NCI-H2227 (cell line): ENCODE results near the gene BRF1.
A peak's percentile ranks its signal among the peaks of the same experiment; 100 is the strongest.

Experiments used
- DNase-seq: peaks from one replicate; lab custom pipeline; 2025; ENCODE audit not compliant: unreplicated experiment; lab: John Stamatoyannopoulos, UW

BRF1 gene

DNA sequence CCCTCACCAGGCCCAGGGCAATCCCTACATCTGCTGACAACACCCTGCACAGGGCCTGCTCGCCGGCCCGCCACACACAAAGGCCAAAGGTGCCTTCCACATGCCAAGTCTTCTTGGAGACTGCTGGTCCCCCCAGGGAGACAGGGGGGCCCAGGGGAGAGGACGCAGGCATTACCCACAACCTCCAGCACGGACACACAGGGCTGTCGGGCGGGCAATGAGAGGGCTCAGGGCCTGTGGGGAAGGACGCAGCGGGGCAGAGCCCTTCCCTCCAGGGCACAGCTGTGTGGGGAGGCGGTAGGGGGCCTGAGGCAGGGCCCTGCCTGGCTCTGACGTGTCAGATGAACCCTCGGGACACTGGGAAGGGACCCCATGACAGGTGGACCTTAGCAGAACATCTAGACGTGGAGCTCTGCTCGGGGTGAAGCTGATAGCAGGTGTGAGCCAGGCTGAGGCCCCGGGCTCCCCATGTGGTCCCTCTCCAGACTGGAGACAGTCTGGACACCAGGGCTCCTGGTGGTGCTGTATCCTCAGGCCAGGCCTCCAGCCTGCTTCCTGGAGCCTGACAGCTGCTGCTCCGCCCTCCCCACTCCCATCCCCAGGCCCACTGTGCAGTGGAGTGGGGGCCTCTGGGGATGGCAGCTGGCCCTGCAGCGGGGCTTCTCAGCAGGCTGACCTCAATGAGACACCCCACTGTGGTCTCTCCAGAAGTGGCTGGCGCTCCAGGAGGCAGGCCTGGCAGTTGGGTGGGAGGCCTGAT lies 88.1 kb downstream of the BRF1 start:
- DNase-seq: peak; percentile 25

DNA sequence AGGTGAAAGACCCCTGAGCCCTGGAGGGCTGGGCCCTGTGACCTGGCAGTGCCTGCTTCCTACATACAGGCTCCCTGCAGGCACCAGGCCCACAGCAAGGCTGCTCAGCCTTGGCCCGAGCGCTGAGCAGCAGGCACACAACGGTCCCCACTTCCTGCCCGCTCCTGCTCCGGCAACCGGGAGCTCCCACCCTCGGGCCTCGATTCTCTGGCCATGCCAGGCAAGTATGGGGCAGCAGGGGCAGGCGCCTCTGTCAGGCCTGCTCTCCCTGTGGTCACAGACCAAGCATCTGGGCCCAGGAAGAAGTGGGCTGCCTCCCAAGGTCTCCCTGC lies 89.1 kb downstream of the BRF1 start:
- DNase-seq: no peak

DNA sequence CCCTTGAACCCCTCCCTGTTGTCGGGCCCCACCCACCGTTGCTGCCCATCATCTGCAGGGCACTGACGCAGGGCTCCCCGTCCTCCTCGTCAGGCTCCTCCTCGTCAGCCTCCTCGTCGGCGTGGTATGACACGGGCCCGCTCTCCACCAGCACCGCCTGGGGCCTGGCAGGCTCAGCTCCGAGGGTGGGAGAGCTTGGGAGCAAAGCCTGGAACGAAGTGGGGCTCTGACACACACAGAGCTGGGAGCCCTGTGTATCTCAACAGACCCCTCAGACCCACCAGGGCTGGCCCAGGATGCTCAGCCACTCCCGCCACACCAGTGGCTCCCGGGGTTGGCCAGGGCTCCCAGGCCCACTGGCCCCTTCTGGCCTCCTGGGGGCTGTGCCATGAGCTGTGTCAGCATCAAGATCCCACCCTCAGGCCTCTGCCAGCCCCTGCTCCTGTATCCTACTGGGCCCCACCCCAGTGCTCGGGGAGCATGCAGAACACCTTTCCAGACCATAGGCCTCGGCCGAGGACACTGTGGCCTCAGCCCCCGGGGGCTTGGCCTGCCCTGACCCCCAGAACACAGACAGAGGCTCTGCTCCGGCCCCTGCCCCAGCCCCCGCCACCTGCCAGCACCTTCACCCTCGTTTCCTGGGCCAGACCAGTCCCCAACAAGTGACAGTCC lies 89.6 kb downstream of the BRF1 start:
- DNase-seq: no peak

DNA sequence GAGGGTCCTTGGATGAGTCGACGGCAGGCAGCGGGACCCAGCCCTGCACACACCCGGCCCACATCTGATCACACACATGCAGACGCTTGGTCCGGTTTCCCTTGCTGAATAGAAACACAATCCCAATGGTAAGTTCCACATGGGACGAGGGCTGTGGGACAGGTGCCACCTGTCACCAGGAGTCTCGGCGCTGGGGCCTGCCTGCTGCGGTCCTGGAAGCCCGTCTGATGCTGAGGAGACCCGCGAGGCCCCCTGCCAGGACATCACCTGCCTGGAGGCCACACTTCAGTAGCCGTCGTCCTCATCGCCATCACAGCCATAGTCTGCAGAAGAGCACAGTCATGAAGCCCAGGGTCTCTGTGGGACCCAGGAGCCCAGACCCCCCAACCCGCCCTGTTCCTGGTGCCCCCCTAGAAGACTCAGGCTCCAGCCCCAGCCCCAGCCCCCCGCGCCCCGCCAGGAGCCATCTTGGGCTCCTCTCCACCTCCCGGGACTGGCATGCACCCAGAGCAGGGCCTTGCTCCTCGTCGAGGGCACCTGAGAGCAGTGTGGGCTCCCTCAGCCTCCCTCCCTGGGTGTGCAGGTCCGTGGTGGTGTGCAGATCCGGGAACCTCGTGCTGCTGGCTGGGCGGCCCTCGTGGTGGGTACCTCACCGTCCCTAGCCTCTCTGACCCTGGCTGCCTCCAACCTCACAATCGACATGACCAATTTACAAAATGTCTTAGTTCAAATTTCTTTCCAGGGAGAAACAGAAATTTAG lies 90.4 kb downstream of the BRF1 start:
- no peak for DNase-seq

DNA sequence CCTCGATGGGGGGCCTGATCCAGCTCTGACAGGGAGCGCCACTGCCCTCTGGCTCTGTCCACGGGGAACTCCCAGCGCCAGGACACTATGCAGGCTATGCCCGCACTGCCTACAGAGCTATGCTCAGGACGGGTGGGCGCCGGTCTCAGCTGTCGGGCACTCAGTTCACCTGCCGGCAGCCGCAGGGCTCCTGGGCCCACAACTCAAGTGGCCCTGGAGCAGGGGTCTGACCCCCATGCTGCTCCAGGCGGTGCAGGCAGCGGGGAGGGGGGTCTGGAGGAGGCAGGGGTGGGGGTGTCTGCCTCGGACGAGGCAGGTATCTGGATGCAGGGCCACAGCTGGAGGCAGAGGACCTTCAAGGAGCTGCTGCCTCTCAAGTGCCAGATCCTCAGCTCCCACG lies 91.2 kb downstream of the BRF1 start:
- DNase-seq: no peak

DNA sequence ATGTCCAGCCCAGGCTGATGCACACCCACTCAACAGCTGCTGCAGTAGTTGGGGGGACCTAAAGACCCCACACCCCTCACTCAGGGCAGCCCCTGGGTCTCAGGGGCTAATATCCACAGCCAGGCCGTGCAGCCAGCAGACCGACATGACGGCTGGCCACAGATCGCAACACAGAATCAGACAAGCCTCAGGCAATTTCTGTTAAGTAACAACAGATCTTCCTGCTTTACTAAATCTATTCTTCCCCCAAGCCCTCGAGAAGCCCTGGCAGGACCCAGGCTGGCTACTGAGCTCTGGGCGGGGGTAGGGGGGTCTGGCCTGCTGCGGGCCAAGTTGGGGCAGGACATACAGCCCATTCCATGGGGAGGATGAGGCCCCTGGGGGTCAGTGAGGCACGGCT lies 91.7 kb downstream of the BRF1 start:
- DNase-seq: no peak

DNA sequence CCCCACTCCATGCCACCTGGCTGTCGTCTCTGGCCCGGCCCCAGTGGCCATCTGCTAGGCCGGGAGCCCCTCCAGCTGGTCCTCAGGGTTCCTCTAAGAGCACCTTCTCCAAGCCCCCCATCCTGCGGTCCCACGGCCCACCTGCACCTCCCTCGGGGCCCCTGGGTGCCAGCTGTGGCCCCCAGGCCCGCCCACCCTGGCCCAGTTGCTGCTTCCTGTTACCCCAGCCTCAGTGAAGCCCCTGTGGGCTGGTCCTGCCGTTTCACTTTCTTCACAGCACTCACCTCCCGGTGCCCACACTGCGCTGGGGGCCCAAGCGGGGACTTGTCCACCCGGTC lies 92.1 kb downstream of the BRF1 start:
- no peak for DNase-seq

DNA sequence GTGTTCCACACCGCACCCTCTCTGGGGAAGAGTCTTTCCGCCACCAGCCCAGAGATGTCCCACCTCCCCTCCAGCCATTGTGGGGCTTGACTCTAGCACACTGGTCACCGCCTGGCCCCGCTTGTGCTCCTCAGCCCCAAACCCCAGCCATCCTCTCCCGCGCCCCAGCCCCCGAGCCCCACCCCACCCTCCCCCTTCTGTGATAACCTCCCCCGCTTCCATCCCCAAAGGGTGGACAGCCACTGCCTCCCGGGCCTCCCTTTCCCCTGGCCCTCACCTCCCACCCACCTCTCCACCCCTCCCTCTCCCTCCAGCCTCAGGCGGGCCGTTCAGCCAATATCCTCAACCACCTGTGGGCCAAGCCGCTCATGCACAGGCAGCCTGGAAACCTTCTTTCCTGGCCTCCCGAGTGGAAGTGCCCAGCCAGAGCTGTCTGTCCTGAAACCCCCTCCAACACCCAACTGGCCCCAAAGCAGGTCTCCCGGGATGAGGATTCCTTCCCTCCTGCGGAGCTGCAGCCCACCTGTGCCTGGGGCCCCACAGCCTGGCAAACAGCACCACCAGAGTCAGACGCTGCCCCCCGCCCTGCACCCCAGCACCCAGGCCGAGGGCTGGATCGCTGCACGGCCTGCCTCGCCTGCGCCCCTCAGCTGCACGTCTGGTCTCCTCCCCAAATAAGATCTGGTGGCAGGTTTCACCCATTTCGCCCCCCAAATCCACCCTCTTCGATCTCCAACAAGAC lies 92.6 kb downstream of the BRF1 start:
- DNase-seq: no peak

DNA sequence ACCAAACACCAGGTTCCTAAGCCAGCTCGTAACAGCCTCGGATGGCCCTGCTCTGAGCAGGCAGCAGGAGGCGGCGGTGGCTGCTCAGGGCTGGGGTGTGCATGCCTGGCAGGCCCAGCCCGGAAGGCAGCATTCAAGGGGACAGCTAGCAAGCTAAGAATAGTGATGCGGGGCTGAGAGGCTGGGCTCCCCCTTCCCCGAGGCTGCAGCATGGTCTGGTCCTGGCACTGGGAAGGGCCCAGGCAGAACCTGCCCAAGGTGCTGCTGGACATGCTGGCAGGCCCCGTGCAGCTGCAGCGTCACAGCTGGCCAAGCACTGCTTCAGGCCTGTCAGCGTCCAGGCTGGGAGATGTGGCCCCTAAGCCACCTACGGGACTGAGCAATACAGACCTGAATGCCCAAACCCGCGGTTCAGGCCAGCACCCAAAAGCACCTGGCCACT lies 93.3 kb downstream of the BRF1 start:
- DNase-seq: no peak

DNA sequence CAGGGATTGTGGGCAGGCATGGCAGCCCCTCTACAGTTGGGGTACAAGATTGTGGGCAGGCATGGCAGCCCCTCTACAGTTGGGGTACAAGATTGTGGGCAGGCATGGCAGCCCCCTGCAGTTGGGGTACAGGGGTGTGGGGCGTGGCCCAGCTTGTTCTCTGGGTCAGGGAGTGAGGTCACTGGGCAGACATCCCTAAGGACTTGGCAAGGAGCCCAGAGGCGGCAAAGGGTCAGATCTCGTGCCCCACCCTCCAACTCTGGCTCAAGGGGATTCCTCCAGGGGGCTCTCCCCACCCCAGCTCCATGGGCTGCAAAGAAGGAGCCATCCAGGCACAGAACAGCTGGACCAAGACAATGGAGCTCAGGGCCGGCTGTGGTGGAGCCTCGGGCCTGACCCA lies 93.9 kb downstream of the BRF1 start:
- DNase-seq: no peak

DNA sequence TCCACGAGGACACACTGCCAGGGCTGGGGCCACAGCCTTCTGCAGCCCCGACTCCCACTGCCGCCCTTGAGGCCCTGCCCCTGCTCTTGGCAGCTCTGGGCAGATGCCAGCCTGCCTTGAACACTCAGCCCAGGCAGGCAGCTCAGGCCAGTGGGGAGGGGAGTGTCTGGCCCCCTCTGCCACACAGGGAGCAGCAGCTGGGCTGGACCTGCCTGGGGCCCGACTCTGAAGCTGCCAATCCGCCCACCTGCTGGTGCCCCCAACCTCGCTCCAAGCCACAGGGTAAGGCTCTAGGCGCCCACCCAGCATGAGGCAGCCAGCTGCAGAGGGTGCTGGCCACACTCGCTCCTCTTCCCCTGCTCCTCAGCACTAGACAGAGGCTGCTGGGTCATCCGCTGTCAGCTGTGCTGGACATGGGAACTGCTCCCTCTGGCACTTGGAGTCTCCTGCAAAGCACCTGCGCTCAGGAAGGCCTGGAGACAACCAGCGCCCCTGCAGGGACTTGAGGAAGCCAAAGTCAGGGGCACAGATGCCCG lies 95.1 kb downstream of the BRF1 start:
- peak; percentile 36 for DNase-seq

DNA sequence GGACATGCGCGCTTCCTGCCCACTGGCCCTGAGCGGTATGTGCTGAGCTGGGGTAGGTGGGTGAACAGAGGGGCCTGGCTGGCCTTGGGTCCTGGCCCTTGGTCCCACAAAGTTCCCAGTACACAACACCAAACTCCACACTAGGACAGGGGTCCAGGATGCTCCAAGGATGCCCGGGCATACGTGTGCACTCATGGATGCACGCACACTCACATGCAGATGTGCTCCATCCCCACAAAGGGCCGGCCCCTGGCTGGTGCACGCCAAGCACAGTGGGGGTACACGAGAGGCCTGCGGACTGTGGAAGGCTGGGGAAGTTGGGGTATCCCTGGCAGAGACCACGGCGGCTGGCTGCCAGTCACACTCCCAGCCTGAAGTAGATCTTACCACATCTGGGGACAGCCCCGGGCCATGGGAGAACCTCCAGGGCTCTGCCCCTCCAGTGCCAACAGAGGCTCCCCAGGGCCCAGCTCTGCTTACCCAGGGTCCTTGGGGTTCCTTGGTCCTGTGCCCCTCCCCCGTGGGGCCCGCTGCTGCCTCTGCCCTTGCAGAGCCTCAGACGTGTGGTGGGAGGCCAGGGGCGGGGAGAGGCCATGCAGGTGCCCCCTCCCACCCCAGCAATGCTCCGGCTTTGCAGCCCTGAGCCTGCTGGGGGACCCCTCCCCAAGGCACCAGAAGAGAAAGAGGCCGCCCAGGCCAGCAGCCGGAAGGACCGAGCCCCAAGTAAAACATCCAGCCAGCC lies 95.7 kb downstream of the BRF1 start:
- no peak for DNase-seq

DNA sequence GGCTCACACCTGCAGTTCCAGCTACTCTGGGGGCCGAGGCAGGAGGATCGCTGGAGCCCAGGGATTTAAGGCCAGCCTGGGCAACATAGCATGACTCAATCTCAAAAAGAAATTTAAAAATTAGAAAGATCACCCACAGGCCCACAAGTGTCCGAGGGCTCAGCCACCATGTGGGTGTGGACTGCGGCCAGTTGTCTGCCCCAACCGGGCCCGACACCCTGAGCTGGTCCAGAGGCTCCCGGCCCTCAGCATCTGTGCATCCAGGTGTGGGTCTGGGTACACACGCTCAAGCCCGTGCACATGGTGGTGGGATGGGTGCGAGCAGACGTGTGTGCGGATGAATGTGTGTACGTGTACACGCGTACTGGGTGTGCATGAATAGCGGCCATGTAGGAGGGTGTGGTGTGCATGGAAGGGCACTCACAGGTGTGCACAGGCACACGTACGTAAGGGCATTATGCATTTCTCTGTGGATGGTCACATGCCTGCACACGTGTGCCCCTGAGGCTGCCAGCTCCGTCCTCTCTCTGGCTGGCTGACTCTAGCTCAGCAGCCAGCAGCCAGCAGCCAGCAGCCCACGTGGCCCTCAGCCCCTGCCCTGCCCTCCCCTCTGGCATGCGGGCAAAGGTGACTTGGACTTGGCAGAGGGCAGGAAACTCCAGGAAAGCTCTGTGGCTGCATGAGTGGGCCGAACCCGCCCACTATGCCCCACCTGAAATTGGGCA lies 96.4 kb downstream of the BRF1 start:
- DNase-seq: no peak

DNA sequence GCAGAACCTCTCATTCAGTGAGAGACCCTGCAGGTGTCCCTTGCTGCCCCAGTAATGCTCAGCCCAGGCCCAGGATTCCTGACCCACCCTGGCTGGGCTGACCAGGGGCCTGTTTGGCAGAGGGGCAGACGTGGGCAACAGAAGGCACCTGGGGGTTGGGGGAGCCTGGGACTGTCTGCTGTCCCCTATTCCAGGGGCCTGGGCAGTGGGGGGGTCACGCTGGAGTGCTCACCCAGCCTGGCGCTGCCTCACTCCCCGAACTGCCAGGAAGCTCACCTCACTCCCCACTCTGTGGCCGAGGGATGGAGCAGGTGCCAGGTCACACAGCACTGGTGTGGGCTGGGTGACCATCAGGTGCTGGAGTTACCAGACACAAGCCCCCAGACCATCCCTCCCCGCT lies 97.1 kb downstream of the BRF1 start:
- DNase-seq: no peak

DNA sequence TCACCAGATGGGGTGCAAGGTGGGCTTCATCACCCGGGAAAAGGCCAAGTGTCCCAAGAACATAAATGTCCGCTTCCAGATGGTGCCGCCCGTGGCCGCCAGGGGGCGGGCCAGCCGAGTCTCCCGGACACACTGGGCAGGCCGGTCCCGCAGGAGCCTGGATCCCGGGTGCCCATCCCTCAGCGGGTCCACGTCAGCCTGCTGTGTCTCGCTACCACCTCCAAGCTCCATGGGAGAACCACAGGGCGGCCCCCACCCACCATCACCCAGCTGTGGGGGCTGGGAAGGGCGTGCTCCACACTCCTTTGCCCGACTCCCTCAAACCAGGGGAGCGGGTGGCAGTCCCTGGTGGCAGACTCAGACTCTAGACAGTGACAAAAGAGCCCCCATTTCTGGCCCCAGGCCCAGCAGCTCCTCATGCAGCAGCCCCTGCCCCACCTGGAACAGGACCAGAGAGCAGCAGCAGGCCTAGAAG lies 97.7 kb downstream of the BRF1 start:
- DNase-seq: peak; percentile 74

DNA sequence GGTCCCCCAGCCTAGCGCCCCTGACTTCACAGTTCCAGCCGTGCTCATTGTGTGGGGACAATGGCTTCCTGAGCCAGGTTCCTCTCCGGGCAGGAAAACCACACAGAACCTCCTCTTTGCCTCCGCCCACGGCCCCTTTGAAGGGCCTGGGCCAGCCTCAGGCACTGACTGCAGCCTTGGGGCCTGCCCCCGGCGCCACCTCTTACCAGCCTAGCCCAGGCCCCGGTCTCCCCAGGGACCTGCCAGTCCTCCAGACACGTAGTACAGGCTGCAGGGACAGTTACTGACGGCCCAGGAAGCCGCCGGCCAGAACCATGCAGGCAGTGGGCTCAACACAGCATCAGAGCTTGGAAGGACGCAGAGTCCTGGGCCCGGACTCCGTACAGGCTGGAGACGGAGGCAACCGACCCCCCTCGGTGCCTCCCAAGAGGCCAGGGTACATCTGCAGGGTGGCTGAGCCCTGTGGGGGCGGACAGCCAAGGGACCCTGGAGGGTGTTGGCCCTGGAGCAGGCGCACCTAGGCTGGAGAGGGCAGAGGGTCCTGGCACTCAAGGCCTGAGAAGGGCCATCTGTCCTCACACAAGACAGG lies 98.8 kb downstream of the BRF1 start:
- no peak for DNase-seq

DNA sequence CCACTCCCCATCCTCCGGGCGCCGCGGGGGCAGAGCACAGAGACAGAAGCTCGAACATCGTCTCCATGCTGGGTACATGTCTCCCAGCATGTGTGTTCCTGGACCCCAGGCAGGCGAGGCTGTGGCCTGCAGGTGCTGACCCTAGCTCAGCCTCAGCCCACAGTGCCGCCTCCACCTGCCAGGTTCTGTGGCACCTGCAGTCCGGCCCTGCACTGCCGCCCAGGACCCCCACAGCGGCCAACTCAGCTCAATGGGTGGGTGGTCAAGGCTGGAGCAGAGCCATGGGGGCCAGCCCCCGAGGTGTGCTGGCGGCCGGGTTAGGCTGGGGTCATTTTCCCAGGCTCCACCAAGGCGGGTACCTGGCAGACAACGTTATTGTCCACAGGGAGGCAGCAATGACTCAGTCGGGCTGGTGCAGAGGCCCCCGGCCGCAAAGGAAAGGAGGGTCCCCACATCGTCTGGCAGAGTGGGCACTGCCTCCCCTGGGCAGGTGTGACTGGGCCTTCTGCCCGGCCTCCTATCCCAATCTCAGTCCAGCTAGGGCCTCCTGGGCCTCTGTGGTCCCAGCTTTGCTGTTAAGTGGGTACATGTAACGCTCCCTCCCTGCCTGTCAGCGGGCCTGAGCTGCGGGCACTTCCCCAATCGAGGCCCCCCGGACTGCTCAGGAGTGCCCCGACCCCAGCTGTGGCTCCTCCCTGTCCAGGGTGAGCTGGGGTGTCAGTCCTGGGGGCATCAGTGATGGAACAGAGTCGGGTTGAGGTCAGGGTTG lies 99.5 kb downstream of the BRF1 start:
- no peak for DNase-seq

DNA sequence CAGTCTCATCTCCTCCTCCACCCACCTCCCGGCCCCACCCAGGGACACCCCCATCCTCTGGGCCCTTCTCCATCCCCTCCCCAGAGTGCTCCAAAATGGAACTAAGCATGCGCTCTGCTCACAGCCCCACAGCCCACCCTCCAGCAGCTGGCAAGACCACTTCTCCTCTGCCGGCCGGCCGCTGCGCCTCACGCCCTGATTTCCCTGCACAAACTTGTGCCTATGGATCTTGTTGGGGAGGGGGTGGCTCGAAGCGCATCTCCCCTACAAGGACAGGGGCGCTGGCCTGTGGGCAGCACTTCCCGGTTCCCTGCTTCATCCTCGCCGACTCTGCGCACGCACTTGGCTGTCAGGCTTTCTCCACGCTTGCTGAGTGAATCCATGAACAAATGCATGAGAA lies 100.2 kb downstream of the BRF1 start:
- DNase-seq: no peak

DNA sequence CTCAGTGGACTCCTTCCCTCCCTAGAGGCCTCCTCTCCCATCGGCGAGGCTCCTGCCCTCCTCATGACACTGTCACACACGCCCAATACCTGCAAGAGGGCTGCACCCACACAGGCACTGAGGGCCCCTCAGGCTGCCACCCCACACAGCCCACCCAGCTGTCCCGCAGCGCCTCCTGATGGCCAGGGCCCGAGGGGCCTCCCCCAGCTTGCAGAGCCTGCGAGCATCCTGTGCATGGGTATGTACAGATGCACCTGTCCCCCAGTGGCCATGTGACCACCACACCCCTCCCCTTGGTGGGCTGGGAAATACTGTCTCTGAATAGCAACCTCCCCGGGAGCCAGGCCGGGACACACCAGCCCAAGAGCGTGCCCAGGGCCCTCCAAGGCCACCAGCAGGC lies 100.7 kb downstream of the BRF1 start:
- no peak for DNase-seq
